Astrocyte of the cerebellum (primary cell): ENCODE data around the gene LEF1.

Experiments
- DNase-seq: peaks from one replicate; pipeline ENCODE4 v3.0.0-alpha.2; 2011; ENCODE audit warnings: low read depth
- H3K4me3 ChIP-seq: 2 replicates; pipeline ENCODE4 v1.5.1; 2011; ENCODE audit warnings: mild to moderate bottlenecking, low read depth, low read length, moderate library complexity
- CTCF ChIP-seq: IDR thresholded peaks from 2 replicates; pipeline ENCODE4 v1.5.1; 2012; ENCODE audit warnings: low read length, low read depth, moderate library complexity, mild to moderate bottlenecking; ENCODE audit errors: missing control alignments
- in situ Hi-C: cut with HindIII; loops from 2 replicates; pipeline ENCODE4 v1.10.0; 2017; ENCODE audit warnings: low sequenced_read_pairs

The LEF1 gene

GRCh38 chr4:108126806-108127205, 41.9 kb downstream of the LEF1 start:
- in situ Hi-C loops = no loop called here
- no peak for TF ChIP-seq CTCF

DNA sequence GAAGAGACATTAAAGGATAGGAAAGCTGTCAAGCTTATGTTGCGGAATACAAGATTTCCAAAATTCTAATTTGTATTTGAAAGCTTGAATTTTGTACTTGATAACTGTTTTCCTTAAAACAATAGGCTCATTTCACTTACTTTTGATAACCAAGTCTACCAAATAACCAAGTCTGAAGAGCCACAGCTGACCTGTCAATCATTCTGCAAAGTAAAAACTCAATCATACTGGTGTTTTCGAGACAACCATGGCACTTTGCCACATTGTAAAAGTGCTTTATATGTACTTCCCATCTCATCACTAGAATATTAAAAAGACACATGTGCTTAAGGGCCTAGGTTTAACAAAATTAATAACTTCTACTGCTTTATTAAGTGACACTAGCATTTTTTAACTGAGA, 47.9 kb downstream of the LEF1 start:
- no peak for TF ChIP-seq CTCF
- H3K4me3 ChIP-seq = no peak overlapping the region
- in situ Hi-C loops = no loop called here

More at GRCh38 chr4:108126806-108127205, 41.9 kb downstream of the LEF1 start:
- H3K4me3 ChIP-seq = no peak overlapping the region
- DNase-seq = no peak

GRCh38 chr4:108119199-108119800, 49.4 kb downstream of the LEF1 start:
- TF ChIP-seq CTCF = no peak
- in situ Hi-C loops = no loop called here
- no peak for DNase-seq
- no peak overlapping the region for H3K4me3 ChIP-seq

More for the DNA sequence above, 47.9 kb downstream of the LEF1 start:
- no peak for DNase-seq

GRCh38 chr4:108118505-108118904, 50.2 kb downstream of the LEF1 start:
- no peak for DNase-seq
- in situ Hi-C loops = no loop called here

GRCh38 chr4:108117418-108118182, 51.1 kb downstream of the LEF1 start:
- no peak for DNase-seq
- H3K4me3 ChIP-seq = no peak overlapping the region
- in situ Hi-C loops = no loop called here
- no peak for TF ChIP-seq CTCF

More at GRCh38 chr4:108118505-108118904, 50.2 kb downstream of the LEF1 start:
- no peak for TF ChIP-seq CTCF
- H3K4me3 ChIP-seq = no peak overlapping the region

GRCh38 chr4:108116423-108117168, 52.1 kb downstream of the LEF1 start:
- H3K4me3 ChIP-seq = no peak overlapping the region
- DNase-seq = no peak
- TF ChIP-seq CTCF = no peak
- in situ Hi-C loops = no loop called here
